Lung (tissue), 12 donors: Measurements from ENCODE around the gene PDZRN4. TPM values are rescaled to one million over a fixed set of nuclear protein-coding genes. Genes with fewer than 3 reads are reported as not detected.

ENCODE experiments used
- ATAC-seq: fragments of 200-7000 bp; cut with Tn5 transposase; one replicate; pipeline ENCODE4 v1.9.1; 2020; ENCODE audit warnings: moderate number of reproducible peaks; ENCODE audit not compliant: insufficient read depth, low FRiP score
- DNase-seq, 3 donors: peaks; one replicate each; pipeline ENCODE4 v3.0.0-alpha.2; 2013 to 2017
- H3K27ac ChIP-seq, 2 donors: one replicate each; pipeline ENCODE4 v1.5.1; 2013; ENCODE audit warnings: mild to moderate bottlenecking in 2 of 2, moderate library complexity in 2 of 2, control low read depth in 1 of 2, inconsistent platforms in 1 of 2, low read depth in 1 of 2, low read length in 1 of 2
- H3K27me3 ChIP-seq, 3 donors: one replicate each; pipeline ENCODE4 v1.5.1; 2013; ENCODE audit warnings: low read length in 2 of 3; ENCODE audit not compliant: control insufficient read depth in 3 of 3, insufficient read depth in 3 of 3
- H3K36me3 ChIP-seq, 4 donors: one replicate each; pipeline ENCODE4 v1.5.1; 2013; ENCODE audit warnings: low read length in 4 of 4, mild to moderate bottlenecking in 1 of 4, moderate library complexity in 1 of 4; ENCODE audit not compliant: control insufficient read depth in 4 of 4, insufficient read depth in 4 of 4
- H3K4me1 ChIP-seq, 5 donors: one replicate each; pipeline ENCODE4 v1.5.1; 2013; ENCODE audit warnings: low read length in 5 of 5, mild to moderate bottlenecking in 2 of 5, moderate library complexity in 1 of 5; ENCODE audit not compliant: control insufficient read depth in 5 of 5, insufficient read depth in 5 of 5
- H3K4me3 ChIP-seq: one replicate; pipeline ENCODE4 v1.5.1; 2013; ENCODE audit warnings: mild to moderate bottlenecking, control low read depth, moderate library complexity
- H3K9ac ChIP-seq, 2 donors: one replicate each; pipeline ENCODE4 v1.5.1; 2013; ENCODE audit warnings: low read length in 2 of 2, control low read depth in 1 of 2; ENCODE audit not compliant: insufficient read depth in 1 of 2
- H3K9me3 ChIP-seq, 4 donors: one replicate each; pipeline ENCODE4 v1.5.1; 2013; ENCODE audit warnings: low read length in 3 of 4, mild to moderate bottlenecking in 1 of 4, moderate library complexity in 1 of 4; ENCODE audit not compliant: control insufficient read depth in 4 of 4, insufficient read depth in 3 of 4
- CTCF ChIP-seq: IDR thresholded peaks from 2 replicates; pipeline ENCODE4 v1.5.1; 2012; ENCODE audit warnings: mild to moderate bottlenecking; ENCODE audit errors: control extremely low read depth, extremely low read depth
- WGBS, 2 donors: extraction: QIAGEN DNeasy Blood & Tissue Kit; methylation state at CpG; one replicate each; pipeline ENCODE4 v1.1.7; 2013; 5-methylcytosine and 5-hydroxymethylcytosine counted together
- polyA plus RNA-seq, 2 donors: library from polyadenylated mRNA; stranded (reverse); fragments of 200-250 nt; gene quantifications; one replicate each; pipeline ENCODE4 v1.2.1, GENCODE V29; 2013
- total RNA-seq, 2 donors: library from RNA; depleted of rRNA in 1 of 2; stranded (reverse); fragments of >200 nt in 1 of 2; gene quantifications; one replicate each; pipeline ENCODE4 v1.2.1, GENCODE V29; 2014 to 2021
- donor health status: control.
- donor health status: control.
- donor health status: Bipolar disorder and iron deficiency.
- donor health status: healthy.
- donor health status: DM: yes; HTN: yes; CAD: no.

The PDZRN4 gene
- total and polyA plus RNA-seq, 4 donors, result 0.05 to 0.54 (median 0.32) TPM

DNA sequence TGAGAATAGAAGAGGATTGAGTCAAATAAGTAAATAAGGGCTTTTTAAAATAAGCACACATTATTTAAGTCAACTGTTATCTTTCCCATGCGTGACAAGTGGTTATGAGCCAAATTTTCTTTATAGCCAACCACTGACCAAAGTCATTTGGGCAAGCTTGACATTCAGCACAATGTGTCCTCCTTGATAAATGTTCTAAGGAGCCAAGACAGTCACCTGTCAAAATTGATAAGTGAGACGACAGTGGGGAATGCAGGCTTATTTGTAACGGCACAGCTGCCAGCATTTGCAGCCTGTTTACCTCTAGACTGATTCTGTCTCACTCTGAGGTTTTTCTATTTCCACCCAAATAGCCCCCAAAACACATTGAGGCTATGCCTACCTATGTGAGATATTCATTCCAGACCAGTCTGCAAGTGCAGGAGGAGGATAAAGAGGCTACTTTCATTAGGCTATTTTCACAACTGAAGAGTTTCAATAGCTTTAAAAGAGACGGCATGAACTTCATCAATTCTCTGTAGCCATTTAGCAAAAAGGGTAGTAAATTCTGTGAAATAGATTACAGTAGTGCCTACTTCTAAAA lies 339.5 kb downstream of the PDZRN4 start:
- no peak for DNase-seq
- peaks cover 0 to 3% (median 0%) of the 10 kb centered on the region in 3 donors for H3K27me3 ChIP-seq
- H3K36me3 ChIP-seq, result no peaks in the 10 kb centered on the region
- no peak overlapping the region for H3K4me3 ChIP-seq
- no peak overlapping the region for H3K27ac ChIP-seq
- no peak for TF ChIP-seq CTCF
- peaks cover 0 to 3% (median 0%) of the 10 kb centered on the region in 4 donors for H3K9me3 ChIP-seq
- ATAC-seq, result no peak
- no peaks in the 10 kb centered on the region for H3K4me1 ChIP-seq
- no peak overlapping the region for H3K9ac ChIP-seq
- WGBS, 2 donors, result 78 to 88% methylated on average over 4 of the region's 4 CpGs

GRCh38 chr12:41528874-41529273 lies 340.8 kb downstream of the PDZRN4 start:
- TF ChIP-seq CTCF, result no peak
- Histone ChIP-seq H3K4me1 (no peaks in the 10 kb centered on the region), H3K9me3 (peaks cover 0 to 3% (median 0%) of the 10 kb centered on the region in 4 donors), H3K9ac (no peak overlapping the region), H3K36me3 (no peaks in the 10 kb centered on the region), H3K4me3 (no peak overlapping the region), H3K27ac (no peak overlapping the region), H3K27me3 (peaks cover 0 to 3% (median 0%) of the 10 kb centered on the region in 3 donors)
- ATAC-seq, result no peak
- WGBS, 2 donors, result 92 to 93% methylated on average over 3 of the region's 3 CpGs
- no peak for DNase-seq

DNA sequence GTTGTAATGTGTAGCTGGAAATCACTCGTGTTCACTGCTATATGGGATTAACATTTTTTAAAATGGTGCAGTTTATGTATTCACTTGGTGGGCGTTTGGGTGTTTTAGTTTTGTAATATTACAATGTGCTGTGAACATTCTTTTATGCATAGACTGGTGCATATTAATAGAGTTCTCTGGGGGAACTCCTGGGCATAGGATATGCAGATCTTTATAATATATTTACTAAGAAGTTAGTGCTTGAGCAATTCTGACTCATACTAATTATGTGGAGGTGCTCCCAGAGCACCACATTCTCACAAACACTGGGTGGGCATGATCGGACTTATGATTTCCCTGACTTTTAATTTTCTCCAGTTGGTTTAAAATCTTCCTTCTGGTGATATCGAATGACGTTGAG lies 342.3 kb downstream of the PDZRN4 start:
- ATAC-seq (no peak), DNase-seq (no peak)
- H3K27ac ChIP-seq, result no peak overlapping the region
- H3K9me3 ChIP-seq, result peaks cover 0 to 3% (median 0%) of the 10 kb centered on the region in 4 donors
- peaks cover 0 to 3% (median 0%) of the 10 kb centered on the region in 3 donors for H3K27me3 ChIP-seq
- no peak for TF ChIP-seq CTCF
- H3K4me3 ChIP-seq, result no peak overlapping the region
- no peak overlapping the region for H3K9ac ChIP-seq
- 92 to 95% methylated on average over 5 of the region's 5 CpGs for WGBS, 2 donors
- no peaks in the 10 kb centered on the region for H3K36me3 ChIP-seq
- peaks cover 0 to 10% (median 0%) of the 10 kb centered on the region in 5 donors for H3K4me1 ChIP-seq
